ENCODE results near the gene NELL2. TPM values are rescaled to one million over a fixed set of nuclear protein-coding genes. Genes with fewer than 3 reads are reported as not detected.
A peak's percentile ranks its signal among the peaks of the same experiment; 100 is the strongest.

The NELL2 gene
- total RNA-seq, 4 donors from 2014 or later = 1.1 to 22.9 (median 15.6) TPM

DNA sequence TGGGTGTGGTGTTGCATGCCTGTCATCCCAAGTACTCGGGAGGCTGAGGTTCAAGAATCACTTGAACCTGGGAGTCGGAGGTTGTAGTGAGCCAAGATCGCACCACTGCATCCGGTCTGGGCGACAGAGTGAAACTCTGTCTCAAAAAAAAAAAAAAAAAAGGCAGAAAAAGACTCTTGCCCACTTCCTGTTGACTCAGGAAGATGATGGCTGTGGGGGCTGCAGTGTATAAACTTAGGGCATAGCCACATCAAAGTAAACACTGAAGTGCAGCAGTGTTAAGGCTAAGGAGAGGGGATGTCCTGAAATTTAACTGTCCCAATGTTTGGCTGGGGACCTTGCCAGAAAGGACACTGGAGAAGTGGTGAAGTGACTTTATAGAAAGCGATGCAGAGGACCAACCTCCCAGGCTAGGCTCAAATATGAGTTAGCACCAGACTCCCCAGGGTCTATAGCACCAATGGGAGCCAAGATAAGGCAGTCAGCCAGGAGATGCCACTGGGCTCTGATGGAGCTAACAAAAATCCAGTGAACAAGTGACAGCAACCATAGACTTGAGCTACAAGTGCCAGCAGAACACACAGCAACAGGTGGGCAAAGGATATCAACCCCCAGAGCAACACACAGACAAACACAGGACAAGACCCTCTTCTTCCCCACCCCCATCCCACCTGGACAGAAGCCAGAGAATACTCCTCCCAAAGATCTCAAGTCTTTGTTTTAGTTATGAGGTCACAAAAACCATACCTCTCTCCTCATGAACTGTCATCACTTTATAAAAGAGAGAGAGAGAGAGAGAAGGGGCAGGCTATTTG lies 28.0 kb downstream of the NELL2 start:
- no peak for TF ChIP-seq CTCF (IDR thresholded peaks at IDR 0.05)
- DNase-seq (ENCODE audit: low spot score) (no peak), ATAC-seq (ENCODE audit: low FRiP score) (no peak)

DNA sequence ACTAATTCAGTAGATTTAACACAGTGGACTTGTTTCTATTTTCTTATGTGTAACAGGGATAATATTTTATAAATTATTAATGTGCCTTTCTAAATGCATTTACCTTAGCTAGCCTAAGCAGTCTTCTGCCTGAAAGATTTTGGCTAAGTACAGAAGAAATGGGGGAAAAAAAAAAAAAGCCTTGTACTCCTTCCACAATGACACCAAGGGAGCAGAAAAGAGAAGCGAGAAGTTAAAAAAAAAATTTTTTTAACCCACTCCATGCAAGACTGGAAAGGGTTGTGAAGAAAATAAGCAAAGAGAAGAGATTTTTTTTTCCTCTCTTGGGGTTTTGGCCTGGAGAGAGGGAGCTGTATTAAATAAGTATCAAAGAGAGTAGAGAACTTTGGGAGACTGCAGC lies 28.7 kb downstream of the NELL2 start:
- ATAC-seq (ENCODE audit: low FRiP score) (no peak), DNase-seq (ENCODE audit: low spot score) (no peak)
- no peak for TF ChIP-seq CTCF (IDR thresholded peaks at IDR 0.05)

GRCh38 chr12:44846826-44847225 lies 29.3 kb downstream of the NELL2 start:
- DNase-seq (ENCODE audit: low spot score) (no peak), ATAC-seq (ENCODE audit: low FRiP score) (peak; percentile 62)

DNA sequence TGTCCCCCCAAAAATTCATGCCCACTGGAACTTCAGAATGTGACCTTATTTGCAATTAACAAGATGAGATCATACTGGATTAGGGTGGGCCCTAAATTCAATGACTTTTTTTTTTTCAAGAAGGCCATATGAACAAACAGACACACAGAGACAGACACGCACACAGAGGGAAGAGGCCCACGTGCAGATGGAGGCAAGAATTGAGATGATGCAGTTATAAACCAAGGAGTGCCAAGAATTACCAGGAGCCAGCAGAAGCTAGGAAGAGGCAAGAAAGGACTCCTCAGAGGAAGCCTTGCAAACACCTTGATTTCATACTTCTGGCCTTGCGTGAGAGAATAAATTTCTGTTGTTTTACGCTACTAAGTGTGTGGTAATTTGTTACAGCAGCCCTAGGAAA lies 33.4 kb downstream of the NELL2 start:
- TF ChIP-seq CTCF (IDR thresholded peaks at IDR 0.05) = no peak
- DNase-seq (ENCODE audit: low spot score) = no peak
- no peak for ATAC-seq (ENCODE audit: low FRiP score)

More at GRCh38 chr12:44846826-44847225, 29.3 kb downstream of the NELL2 start:
- TF ChIP-seq CTCF (IDR thresholded peaks at IDR 0.05) = no peak

- no peak for DNase-seq (ENCODE audit: low spot score)
- TF ChIP-seq CTCF (IDR thresholded peaks at IDR 0.05) = no peak
These were observed 36.3 kb downstream of the NELL2 start for GRCh38 chr12:44839785-44840184.

GRCh38 chr12:44837114-44837755 lies 38.9 kb downstream of the NELL2 start:
- ATAC-seq (ENCODE audit: low FRiP score) = no peak
- DNase-seq (ENCODE audit: low spot score) = no peak
- TF ChIP-seq CTCF (IDR thresholded peaks at IDR 0.05) = no peak

More at GRCh38 chr12:44839785-44840184, 36.3 kb downstream of the NELL2 start:
- no peak for ATAC-seq (ENCODE audit: low FRiP score)

Data from omental fat pad (tissue), 4 donors.